HG02852 (cell line): Measurements from ENCODE around the gene RETN.
"Not testable (repeated sequence)": the region's sequence is repeated elsewhere in the genome, so short reads cannot be mapped to it uniquely, and the experiment has no call there.

ENCODE experiments used
- ATAC-seq: cut with Tn5 transposase; IDR thresholded peaks from one replicate; pipeline ENCODE4 v1.9.1; 2021; ENCODE audit warnings: mild to moderate bottlenecking, moderate library complexity; ENCODE audit not compliant: unreplicated experiment

Gene RETN

DNA sequence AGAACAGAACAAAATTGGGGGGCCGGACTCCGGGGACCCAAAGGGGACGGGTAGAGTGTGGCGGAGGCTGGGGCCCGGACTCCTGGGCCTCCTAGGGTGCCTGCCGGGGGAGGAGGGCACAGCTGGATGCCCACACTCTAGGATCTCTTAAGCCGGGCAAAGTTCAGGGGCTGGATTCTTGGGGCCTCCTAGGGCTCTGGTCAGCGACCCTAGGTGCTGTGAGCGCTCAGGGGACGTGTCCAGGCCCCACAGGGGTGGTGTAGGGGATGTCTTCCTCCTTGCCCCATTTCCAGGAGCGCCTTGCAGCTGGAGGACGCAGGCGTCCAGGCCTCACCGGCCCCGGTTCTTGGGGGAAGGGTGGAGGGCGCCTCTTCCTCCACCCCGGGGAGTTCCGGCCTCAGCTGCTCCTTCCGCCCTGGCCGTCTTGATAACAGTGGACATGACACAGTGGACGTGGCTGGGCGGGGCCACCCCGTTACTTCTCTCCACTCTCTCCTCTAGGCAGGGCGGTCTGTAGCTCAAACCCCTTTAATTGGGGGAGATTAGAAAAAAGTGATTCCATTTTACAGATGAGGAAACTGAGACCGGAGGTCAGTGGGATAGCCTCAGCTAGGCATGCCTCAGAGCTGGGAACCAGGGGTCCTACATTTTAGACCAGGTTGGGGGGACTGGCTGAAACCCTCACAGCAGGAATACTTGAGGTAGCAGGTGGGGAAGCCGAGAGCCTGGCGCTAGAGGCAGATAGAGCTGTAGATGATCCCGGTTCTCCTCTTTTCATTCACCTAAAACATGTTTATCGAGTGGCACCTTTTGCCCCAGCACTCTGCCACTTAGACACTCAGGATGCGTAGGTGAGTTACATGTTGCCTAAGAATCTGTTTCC lies 31.2 kb upstream of the RETN start:
- no peak for ATAC-seq

DNA sequence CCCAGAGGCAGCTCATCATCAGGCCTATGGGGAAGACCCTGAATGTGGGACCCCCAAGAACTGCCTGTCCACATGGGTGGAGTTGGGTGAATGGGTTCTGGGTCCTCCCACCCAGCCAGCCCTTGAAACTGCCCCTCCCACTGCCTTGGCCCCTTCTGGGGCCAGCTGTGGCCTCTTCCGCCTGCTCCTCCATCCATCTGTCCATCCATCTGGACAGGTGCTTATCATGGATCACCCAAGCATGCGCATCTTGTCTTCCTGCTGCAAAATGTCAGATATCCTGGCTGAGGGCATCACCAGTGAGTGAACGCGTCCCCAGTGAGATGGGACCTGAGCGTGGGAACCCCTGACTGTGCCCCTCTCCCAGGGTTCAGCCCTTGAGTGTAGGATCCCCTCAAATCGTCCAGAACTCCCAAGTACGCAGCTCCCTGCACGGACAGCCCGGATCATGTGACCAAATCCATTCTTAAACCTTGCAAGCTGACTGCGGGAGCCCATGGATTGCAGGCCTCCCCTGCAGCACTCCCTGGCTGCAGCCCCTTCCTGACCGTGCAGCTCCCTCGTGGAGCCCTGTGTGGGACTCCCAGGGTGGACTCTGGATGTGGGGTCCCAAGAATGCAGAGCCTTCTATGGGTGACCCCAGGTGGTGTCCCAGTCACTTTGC lies 29.9 kb upstream of the RETN start:
- ATAC-seq: no peak

- ATAC-seq: no peak
These were observed 28.9 kb upstream of the RETN start for GRCh38 chr19:7639863-7640348.

GRCh38 chr19:7640803-7641202 lies 28.0 kb upstream of the RETN start:
- ATAC-seq: no peak

DNA sequence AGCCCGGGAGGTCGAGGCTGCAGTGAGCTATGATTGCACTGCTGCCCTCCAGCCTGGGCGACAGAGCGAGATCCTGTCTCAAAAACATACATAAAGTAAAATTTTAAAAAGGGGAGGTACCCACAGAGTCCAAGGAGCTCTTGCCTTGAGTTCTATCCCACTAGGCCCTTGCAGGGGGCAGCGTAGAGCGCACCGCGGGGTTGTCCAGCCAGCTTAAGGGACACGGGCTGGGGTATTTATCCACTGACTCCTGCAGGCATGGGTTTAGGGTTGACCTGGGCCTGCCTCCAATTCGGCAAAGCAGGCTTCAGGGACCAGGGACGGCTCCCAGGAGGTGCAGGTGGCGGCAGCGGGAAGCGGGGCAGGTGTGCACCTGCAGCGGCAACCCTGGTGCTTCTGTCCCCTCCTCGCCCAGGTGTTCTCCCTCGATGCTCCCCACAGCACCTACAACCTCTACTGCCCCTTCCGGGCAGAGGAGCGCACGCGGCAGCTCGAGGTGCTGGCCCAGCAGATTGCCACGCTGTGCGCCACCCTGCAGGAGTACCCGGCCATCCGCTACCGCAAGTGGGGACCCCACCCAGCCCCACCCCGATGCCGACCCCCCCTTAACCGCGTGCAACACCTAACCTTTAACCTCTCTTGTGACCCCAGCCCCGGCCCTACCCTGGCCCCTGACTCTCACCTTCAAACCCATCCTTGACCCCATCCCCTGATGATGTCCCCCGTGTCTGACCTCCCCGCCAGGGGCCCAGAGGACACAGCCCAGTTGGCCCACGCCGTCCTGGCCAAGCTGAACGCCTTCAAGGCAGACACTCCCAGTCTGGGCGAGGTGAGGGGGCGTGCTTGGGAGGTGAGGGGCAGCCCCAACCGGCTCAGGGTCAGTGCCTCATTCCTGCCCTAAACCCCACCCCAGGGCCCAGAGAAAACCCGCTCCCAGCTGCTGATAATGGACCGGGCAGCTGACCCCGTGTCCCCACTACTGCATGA lies 27.3 kb upstream of the RETN start:
- ATAC-seq: no peak

DNA sequence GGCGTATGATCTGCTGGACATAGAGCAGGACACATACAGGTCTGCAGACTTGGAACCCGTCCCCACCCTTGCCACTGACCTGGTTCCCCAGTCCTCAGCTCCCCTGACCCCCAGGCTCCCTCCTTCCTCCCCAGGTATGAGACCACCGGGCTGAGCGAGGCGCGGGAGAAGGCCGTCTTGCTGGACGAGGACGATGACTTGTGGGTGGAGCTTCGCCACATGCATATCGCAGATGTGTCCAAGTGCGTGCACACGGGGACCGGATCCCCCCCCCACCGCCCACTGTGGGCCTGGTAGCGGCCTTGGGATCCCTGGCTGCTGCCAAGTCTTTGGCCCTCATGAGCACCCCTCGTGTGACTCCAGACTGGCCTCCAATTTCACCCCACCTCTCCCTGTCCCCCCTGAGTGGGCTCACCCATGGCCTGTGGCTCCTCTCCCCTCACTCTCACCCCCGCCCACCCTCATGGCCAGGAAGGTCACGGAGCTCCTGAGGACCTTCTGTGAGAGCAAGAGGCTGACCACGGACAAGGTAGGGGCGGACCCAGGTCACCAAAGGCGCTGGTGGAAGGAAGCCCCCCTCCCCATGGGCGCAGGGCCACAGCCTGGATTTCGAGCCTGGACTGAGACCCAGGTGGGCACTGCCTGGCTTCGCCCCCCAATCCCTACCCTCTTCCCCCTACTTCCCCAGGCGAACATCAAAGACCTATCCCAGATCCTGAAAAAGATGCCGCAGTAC lies 26.4 kb upstream of the RETN start:
- no peak for ATAC-seq

DNA sequence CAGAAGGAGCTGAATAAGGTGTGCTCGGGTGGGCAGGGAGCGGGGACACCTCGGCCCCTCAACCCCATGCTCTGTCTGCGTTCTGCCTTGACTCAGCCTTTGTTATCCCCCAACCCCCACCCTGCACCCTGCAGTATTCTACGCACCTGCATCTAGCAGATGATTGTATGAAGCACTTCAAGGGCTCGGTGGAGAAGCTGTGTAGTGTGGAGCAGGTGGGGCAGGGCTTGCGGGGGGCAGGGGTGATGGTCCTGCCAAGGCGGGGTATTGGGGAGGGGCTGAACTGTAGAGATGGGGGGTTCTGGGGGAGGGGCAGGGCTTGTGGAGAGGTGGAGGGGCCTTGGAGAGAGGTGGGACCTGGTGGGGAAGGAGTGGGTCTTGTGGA lies 25.8 kb upstream of the RETN start:
- no peak for ATAC-seq

GRCh38 chr19:7643629-7644549 lies 25.0 kb upstream of the RETN start:
- ATAC-seq: not testable (repeated sequence)

- no peak for ATAC-seq
These were observed 24.3 kb upstream of the RETN start for GRCh38 chr19:7644550-7644877.

DNA sequence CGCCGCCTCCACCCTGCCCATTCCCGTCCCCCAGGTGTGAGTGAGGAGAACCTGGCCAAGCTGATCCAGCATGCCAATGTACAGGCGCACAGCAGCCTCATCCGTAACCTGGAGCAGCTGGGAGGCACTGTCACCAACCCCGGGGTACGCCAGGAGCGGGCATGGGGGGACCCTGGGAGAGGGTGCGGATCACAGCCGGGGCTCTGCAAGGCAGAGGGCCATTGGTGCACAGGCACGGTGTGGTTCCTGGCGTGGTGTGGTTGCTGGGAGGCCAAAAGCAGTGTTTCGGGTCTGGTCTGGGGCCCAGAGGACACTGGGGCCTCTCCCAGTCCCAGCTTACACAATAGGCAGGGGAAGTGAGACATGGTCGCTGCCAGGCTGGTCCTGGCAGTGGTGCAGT lies 23.7 kb upstream of the RETN start:
- no peak for ATAC-seq

DNA sequence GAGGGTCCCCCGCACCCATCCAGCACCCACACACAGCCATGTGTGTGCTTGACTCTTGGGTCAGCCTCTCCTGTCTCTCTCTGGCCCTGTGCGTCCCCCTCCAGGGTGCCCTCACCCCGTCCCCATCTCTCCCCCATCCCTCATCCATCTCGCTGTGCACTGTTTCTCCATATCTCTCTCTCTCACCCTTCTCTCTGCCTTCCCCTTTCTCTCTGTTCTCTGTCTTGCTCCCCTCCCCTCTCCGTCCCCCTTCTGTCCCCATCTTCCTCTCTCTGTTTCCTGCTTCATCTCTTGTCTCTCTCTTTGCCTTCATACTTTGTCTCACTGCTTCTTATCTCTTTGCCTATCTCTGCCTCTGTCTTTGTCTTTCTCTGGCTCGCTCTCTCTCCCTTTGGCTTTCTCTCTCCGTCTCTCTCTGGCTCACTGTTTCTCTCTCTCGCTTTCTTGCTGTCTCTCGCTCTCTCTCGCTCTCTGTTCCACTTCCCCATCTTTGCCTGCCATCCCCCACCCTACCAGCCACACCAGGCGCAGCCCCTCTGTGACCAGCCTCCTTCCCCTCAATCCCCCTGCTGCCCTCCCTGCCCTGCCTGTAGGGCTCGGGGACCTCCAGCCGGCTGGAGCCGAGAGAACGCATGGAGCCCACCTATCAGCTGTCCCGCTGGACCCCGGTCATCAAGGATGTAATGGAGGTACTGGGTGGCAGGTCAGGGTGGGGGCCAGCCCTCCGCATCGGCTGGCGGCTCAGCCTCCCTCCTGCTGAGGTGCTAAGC lies 23.0 kb upstream of the RETN start:
- no peak for ATAC-seq

GRCh38 chr19:7646426-7646700 lies 22.5 kb upstream of the RETN start:
- no peak for ATAC-seq

GRCh38 chr19:7647156-7647555 lies 21.7 kb upstream of the RETN start:
- no peak for ATAC-seq

- no peak for ATAC-seq
These were observed 20.4 kb upstream of the RETN start for GRCh38 chr19:7648265-7649014.

- ATAC-seq: no peak
These were observed 18.7 kb upstream of the RETN start for GRCh38 chr19:7650148-7650547.

DNA sequence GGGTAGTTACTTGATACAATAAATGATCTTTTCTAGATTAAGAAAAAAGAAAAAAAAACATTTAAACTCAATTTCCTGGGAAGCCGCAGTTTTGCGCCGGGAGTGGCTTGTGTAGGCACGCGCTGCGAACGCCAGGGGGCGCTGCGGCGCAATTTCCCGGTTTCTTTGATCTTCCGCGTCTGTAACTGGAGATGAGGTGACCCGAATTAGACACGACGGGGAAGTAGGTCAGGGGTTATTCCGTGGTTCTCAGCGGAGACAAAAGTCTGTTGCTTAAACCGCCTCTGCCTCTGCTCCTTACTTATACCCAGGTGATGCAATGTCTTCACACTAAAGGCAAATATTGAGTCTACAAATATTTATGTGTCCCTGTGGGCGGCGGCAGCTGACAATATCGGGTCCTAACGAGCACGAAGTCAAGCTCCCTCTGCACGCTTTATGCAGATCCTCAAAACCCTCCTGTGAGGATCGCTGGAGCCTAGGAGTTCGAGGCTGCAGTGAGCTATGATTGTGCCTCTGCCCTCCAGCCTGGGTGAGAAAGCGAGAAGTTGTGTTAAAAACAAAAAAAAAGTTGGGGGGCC lies 16.7 kb upstream of the RETN start:
- ATAC-seq: no peak

DNA sequence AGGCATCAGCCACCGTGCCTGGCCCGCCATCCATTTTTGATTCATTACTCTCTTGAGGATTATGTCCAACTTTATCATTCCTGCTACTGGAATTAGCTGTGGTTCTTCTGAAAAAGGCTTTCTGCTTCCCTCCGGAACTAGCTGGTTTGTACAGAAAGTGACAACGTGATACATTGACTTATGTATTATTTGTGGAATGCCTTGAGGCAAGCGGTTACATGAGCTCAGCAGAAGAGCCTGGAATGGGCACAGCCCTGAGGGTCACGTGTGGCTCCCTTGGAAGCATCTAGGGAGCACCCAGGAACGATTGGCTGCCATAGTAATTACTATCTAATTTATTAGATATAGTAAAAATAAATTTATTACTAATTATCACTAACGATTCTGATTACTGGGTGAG lies 14.4 kb upstream of the RETN start:
- ATAC-seq: no peak

DNA sequence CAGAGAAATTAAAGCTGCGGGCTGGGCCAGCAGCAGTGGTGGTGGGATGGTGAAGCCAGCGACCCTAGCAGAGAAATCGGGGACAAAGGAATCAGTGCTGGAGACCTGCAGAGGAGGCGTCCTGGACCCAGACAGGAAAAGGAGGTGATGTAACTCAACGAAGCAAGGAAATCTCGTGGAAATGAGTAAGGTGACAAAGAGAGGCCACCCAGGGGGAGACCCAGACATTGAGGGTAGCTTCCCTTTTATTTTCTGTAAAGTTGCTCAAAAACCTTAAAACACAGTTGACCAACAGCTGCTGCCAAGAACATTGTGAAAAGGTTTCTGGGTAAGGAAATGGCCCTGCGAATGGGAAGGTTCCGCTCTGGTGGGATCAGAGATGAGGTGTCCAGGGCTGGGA lies 13.3 kb upstream of the RETN start:
- ATAC-seq: no peak
